Measurements from ENCODE around the gene IL22RA2. TPM values are rescaled to one million over a fixed set of nuclear protein-coding genes. Genes with fewer than 3 reads are reported as not detected.

The IL22RA2 gene
- total and polyA plus RNA-seq, 7 experiments from 2014 or later, result not detected

DNA sequence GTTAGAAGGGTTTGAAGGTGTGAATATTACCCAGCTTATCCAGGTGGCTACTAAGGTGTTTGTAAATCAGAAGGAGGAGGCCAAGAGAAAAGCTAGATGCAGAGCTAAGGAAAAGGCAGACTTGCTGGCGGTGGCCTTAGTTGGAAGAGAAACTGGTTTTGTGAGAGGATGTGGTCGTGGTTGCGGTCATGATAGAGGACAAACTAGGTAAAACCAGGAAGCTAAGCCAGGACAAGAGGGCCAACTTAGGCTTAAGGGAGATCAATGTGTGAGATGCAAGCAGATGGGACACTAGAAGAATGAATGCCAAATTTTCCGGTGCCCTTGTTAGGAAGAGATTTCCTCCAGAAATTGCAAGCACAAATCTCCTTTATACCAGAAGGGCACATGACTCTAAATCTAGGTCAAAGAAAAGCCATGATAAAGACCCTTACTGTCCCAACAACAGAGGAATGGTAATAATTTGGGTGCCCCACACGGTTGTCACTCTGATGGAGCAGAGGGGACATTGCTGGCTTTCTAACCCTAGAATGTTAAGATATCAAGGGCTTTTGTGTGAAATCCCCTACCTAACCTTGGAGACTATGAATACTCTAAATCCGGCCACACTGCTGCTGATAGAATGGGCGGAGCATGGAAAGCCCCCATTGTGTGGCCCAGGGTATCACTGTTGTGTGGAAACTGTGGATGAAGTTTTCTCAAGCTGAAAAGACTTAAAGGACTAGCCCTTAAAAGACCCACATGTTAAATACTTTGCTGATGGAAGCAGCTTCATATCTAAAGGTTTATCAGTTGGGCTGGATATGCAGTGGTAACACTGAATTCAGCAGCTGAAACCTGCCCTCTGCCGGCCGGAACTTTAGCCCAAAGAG lies 7.8 kb downstream of the IL22RA2 start:
- H3K9me3 ChIP-seq (ENCODE audit: control insufficient read depth in 2 of 3, low read length in 3 of 3), result no peaks in the 10 kb centered on the region
- intact Hi-C loops (cut with micrococcal nuclease), result loop anchor here in 1 of 2 donors (1.0 to 5.0 kb wide), 3 partner anchors 9 to 133 kb away; no protein-coding TSS in a partner anchor
- peak in 1 of 9 donors; percentile 38 for DNase-seq
- Mint-ChIP-seq H3K27me3 (peaks cover 4 to 25% (median 9%) of the 10 kb centered on the region in 5 donors), H3K36me3 (peaks cover 0 to 43% (median 5%) of the 10 kb centered on the region in 5 donors), H3K27ac (peak overlapping the region in 2 of 9 donors; percentile 62 to 79), H3K9me3 (peaks cover 0 to 29% (median 6%) of the 10 kb centered on the region in 11 donors), H3K4me1 (peaks cover 12 to 53% (median 18%) of the 10 kb centered on the region in 7 donors), H3K4me3 (peak overlapping the region in 4 of 10 donors; percentile 3 to 74 (median 38))
- CTCF ChIA-PET, result interaction anchor here (0.6 kb wide), 1 partner anchor 12 kb away, joined by 7 read pairs; no protein-coding TSS in a partner anchor
- peaks cover 0 to 19% of the 10 kb centered on the region in 2 donors for H3K4me1 ChIP-seq (ENCODE audit: control insufficient read depth in 2 of 2, insufficient read depth in 2 of 2, low read length in 2 of 2)
- H3K36me3 ChIP-seq (ENCODE audit: control insufficient read depth in 2 of 3, insufficient read depth in 3 of 3, low read length in 3 of 3), result no peaks in the 10 kb centered on the region
- POLR2A ChIA-PET, result interaction anchor here (0.6 kb wide), 1 partner anchor 237 kb away, joined by 4 read pairs; no protein-coding TSS in a partner anchor
- peaks cover 0 to 3% of the 10 kb centered on the region in 2 donors for H3K27me3 ChIP-seq (ENCODE audit: control insufficient read depth in 2 of 2, insufficient read depth in 2 of 2, low read length in 2 of 2)
- H3K27ac ChIP-seq (ENCODE audit: low read depth, low read length), result no peak overlapping the region
- H3K4me3 ChIP-seq (ENCODE audit: low read length), result no peak overlapping the region
- ATAC-seq, result peak; percentile 68

DNA sequence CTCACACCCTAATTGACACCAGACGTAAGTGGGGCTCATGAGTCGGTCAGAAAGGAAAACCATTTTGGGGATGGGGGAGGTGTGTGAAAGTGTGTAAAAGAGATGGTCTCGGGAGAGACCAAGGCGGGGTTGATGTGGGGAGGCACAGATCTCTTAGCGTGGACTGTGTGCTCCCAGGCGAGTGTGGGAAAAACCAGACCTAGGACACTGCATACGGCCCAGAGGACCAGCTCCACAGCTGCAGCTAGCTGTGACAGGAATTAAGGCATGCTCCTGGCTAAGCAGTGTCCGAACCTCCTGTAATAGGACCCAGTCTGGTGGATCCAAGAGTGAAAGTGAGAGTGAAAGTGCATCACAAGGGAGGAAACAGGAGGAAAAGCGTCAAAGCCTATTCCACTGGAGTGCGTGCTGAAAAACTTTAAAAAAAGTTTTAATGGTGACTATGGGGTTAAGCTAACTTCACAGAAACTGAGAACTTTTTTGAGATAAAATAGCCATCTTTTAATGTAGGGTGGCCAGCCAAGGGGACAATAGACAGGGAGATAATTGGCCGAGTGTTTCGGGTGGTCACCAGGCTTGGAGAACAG lies 9.6 kb downstream of the IL22RA2 start:
- Mint-ChIP-seq H3K27ac (no peak overlapping the region), H3K27me3 (peaks cover 8 to 37% (median 14%) of the 10 kb centered on the region in 5 donors), H3K4me3 (peak overlapping the region in 1 of 10 donors; percentile 33), H3K9me3 (peaks cover 0 to 29% (median 6%) of the 10 kb centered on the region in 11 donors), H3K36me3 (peaks cover 0 to 37% (median 5%) of the 10 kb centered on the region in 5 donors), H3K4me1 (peaks cover 12 to 56% (median 18%) of the 10 kb centered on the region in 7 donors)
- no peak overlapping the region for H3K27ac ChIP-seq (ENCODE audit: low read depth, low read length)
- no peak for DNase-seq
- CTCF ChIA-PET, result no interaction called here
- no peak for ATAC-seq
- no peaks in the 10 kb centered on the region for H3K36me3 ChIP-seq (ENCODE audit: control insufficient read depth in 2 of 3, insufficient read depth in 3 of 3, low read length in 3 of 3)
- no peaks in the 10 kb centered on the region for H3K9me3 ChIP-seq (ENCODE audit: control insufficient read depth in 2 of 3, low read length in 3 of 3)
- no peak overlapping the region for H3K4me3 ChIP-seq (ENCODE audit: low read length)
- H3K4me1 ChIP-seq (ENCODE audit: control insufficient read depth in 2 of 2, insufficient read depth in 2 of 2, low read length in 2 of 2), result peaks cover 0 to 19% of the 10 kb centered on the region in 2 donors
- H3K27me3 ChIP-seq (ENCODE audit: control insufficient read depth in 2 of 2, insufficient read depth in 2 of 2, low read length in 2 of 2), result peaks cover 0 to 3% of the 10 kb centered on the region in 2 donors
- intact Hi-C loops (cut with micrococcal nuclease), result no loop called here
- POLR2A ChIA-PET, result no interaction called here

DNA sequence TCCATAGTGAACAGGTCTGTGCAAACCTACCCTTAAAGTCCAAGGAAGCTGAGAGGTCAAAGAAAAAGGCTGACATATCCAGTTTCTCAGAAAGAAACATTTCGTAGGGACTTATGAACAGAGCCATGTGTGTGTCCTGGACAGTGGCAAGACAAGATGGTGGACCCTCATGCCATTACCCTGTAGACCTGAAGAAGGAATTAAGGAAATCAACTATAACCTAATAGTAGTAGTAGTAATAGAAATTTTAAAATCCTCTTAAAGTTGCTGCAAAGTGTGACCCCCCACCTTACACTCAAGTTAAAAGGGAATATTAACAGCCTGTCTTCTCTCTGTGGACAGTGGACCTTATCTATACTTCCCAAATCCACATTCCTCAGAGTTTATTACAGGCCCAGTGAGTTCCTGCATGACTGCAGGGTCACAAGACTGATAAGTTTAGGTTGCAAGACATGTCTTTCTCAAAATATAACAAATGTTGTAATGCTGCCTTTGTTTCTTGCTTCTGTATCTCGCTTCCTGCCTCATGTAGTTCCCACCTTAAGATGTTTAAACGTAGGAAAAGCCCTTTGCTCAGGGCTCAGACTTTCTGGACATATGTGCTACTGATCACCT lies 10.6 kb downstream of the IL22RA2 start:
- POLR2A ChIA-PET, result no interaction called here

DNA sequence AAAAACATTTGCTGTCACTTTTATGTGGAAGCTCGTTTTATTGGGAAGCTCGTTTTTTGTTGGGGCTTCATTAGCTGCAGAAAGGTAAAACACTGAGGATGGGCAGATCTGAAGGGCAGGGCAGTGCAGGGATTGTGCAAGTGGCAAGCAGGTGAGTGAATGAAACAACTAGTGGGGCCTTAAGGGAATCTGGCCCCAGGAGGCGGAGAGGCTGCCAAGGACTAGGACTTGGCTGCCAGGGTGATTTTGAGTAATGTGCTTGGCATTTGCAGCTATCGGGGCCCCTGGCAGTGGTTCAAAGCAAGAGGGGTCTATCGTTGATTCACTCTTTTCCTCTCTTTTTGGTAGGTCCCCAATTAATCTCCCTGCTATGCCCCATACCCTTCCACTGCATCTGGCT lies 11.5 kb downstream of the IL22RA2 start:
- Mint-ChIP-seq H3K4me1 (peaks cover 12 to 56% (median 18%) of the 10 kb centered on the region in 7 donors), H3K4me3 (no peak overlapping the region), H3K27me3 (peaks cover 11 to 45% (median 14%) of the 10 kb centered on the region in 5 donors), H3K27ac (no peak overlapping the region), H3K9me3 (peaks cover 0 to 35% (median 6%) of the 10 kb centered on the region in 11 donors), H3K36me3 (peaks cover 0 to 51% (median 5%) of the 10 kb centered on the region in 5 donors)
- Histone ChIP-seq H3K27me3 (ENCODE audit: control insufficient read depth in 2 of 2, insufficient read depth in 2 of 2, low read length in 2 of 2) (peaks cover 0 to 3% of the 10 kb centered on the region in 2 donors), H3K36me3 (ENCODE audit: control insufficient read depth in 2 of 3, insufficient read depth in 3 of 3, low read length in 3 of 3) (no peaks in the 10 kb centered on the region), H3K4me1 (ENCODE audit: control insufficient read depth in 2 of 2, insufficient read depth in 2 of 2, low read length in 2 of 2) (peaks cover 0 to 19% of the 10 kb centered on the region in 2 donors), H3K4me3 (ENCODE audit: low read length) (no peak overlapping the region), H3K27ac (ENCODE audit: low read depth, low read length) (no peak overlapping the region), H3K9me3 (ENCODE audit: control insufficient read depth in 2 of 3, low read length in 3 of 3) (no peaks in the 10 kb centered on the region)
- intact Hi-C loops (cut with micrococcal nuclease), result no loop called here
- ChIA-PET POLR2A (no interaction called here), CTCF (no interaction called here)
- no peak for DNase-seq
- no peak for ATAC-seq

More for the DNA sequence above, 10.6 kb downstream of the IL22RA2 start:
- intact Hi-C loops (cut with micrococcal nuclease), result no loop called here
- Histone ChIP-seq H3K9me3 (ENCODE audit: control insufficient read depth in 2 of 3, low read length in 3 of 3) (no peaks in the 10 kb centered on the region), H3K27ac (ENCODE audit: low read depth, low read length) (no peak overlapping the region), H3K4me1 (ENCODE audit: control insufficient read depth in 2 of 2, insufficient read depth in 2 of 2, low read length in 2 of 2) (peaks cover 0 to 19% of the 10 kb centered on the region in 2 donors), H3K27me3 (ENCODE audit: control insufficient read depth in 2 of 2, insufficient read depth in 2 of 2, low read length in 2 of 2) (peaks cover 0 to 3% of the 10 kb centered on the region in 2 donors), H3K4me3 (ENCODE audit: low read length) (no peak overlapping the region), H3K36me3 (ENCODE audit: control insufficient read depth in 2 of 3, insufficient read depth in 3 of 3, low read length in 3 of 3) (no peaks in the 10 kb centered on the region)
- peaks cover 11 to 45% (median 14%) of the 10 kb centered on the region in 5 donors for H3K27me3 Mint-ChIP-seq
- CTCF ChIA-PET, result interaction anchor here (0.5 kb wide), 1 partner anchor 228 kb away, joined by 3 read pairs; no protein-coding TSS in a partner anchor
- H3K9me3 Mint-ChIP-seq, result peaks cover 0 to 35% (median 6%) of the 10 kb centered on the region in 11 donors
- peaks cover 0 to 46% (median 5%) of the 10 kb centered on the region in 5 donors for H3K36me3 Mint-ChIP-seq
- ATAC-seq, result no peak
- DNase-seq, result no peak
- no peak overlapping the region for H3K4me3 Mint-ChIP-seq
- no peak overlapping the region for H3K27ac Mint-ChIP-seq
- peaks cover 12 to 61% (median 18%) of the 10 kb centered on the region in 7 donors for H3K4me1 Mint-ChIP-seq

DNA sequence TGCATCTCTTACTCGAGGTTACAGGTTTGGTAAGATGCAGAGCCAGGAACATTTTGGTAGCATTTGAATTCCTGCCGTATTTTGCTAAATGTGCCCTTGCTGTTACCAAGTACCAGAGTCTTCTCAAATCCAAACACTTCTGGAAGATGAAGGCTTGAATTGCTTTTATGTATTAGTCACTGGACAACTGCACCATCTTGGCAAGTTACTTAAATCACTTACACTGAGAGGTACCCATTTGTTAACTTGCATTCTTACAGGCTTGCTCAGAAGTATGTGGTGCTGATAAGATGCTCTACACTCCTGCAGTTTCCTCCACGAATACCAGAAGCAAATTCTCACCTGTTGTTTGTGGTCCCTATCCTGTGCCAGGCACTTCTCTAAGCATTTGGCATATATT lies 12.7 kb downstream of the IL22RA2 start:
- H3K4me1 Mint-ChIP-seq, result peaks cover 21 to 59% (median 22%) of the 10 kb centered on the region in 7 donors
- no peak overlapping the region for H3K27ac Mint-ChIP-seq
- ChIA-PET CTCF (no interaction called here), POLR2A (no interaction called here)
- intact Hi-C loops (cut with micrococcal nuclease), result no loop called here
- no peak overlapping the region for H3K4me3 ChIP-seq (ENCODE audit: low read length)
- DNase-seq (no peak), ATAC-seq (no peak)
- peaks cover 11 to 49% (median 14%) of the 10 kb centered on the region in 5 donors for H3K27me3 Mint-ChIP-seq
- peaks cover 0 to 57% (median 5%) of the 10 kb centered on the region in 5 donors for H3K36me3 Mint-ChIP-seq
- no peak overlapping the region for H3K27ac ChIP-seq (ENCODE audit: low read depth, low read length)
- no peaks in the 10 kb centered on the region for H3K36me3 ChIP-seq (ENCODE audit: control insufficient read depth in 2 of 3, insufficient read depth in 3 of 3, low read length in 3 of 3)
- H3K27me3 ChIP-seq (ENCODE audit: control insufficient read depth in 2 of 2, insufficient read depth in 2 of 2, low read length in 2 of 2), result peaks cover 0 to 3% of the 10 kb centered on the region in 2 donors
- peaks cover 0 to 38% (median 6%) of the 10 kb centered on the region in 11 donors for H3K9me3 Mint-ChIP-seq
- H3K4me1 ChIP-seq (ENCODE audit: control insufficient read depth in 2 of 2, insufficient read depth in 2 of 2, low read length in 2 of 2), result peaks cover 4 to 23% of the 10 kb centered on the region in 2 donors
- H3K4me3 Mint-ChIP-seq, result no peak overlapping the region
- H3K9me3 ChIP-seq (ENCODE audit: control insufficient read depth in 2 of 3, low read length in 3 of 3), result no peaks in the 10 kb centered on the region

DNA sequence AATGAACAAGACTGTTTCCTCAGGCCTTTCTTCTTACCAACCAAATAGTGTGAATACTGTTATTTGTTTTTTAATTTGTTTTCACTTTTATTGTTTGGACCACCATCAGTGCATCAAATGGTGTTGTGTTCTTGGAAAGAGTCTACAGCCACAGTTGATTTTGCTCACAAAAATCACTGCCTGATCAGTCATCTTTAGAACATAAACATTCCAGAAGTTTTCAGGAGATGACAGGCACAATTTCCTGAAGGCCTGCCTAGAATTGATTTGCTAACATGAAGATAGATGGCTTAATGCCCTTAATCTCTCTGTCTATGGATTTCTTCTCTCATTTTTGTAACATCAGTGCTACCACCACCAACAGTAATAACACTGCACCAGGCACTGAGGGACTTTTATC lies 13.5 kb downstream of the IL22RA2 start:
- Histone ChIP-seq H3K4me3 (ENCODE audit: low read length) (no peak overlapping the region), H3K27ac (ENCODE audit: low read depth, low read length) (no peak overlapping the region), H3K9me3 (ENCODE audit: control insufficient read depth in 2 of 3, low read length in 3 of 3) (no peaks in the 10 kb centered on the region), H3K4me1 (ENCODE audit: control insufficient read depth in 2 of 2, insufficient read depth in 2 of 2, low read length in 2 of 2) (peaks cover 8 to 20% of the 10 kb centered on the region in 2 donors), H3K27me3 (ENCODE audit: control insufficient read depth in 2 of 2, insufficient read depth in 2 of 2, low read length in 2 of 2) (peaks cover 0 to 3% of the 10 kb centered on the region in 2 donors), H3K36me3 (ENCODE audit: control insufficient read depth in 2 of 3, insufficient read depth in 3 of 3, low read length in 3 of 3) (no peaks in the 10 kb centered on the region)
- ATAC-seq (no peak), DNase-seq (no peak)
- CTCF ChIA-PET, result no interaction called here
- intact Hi-C loops (cut with micrococcal nuclease), result loop anchor here in 1 of 2 donors (5.0 kb wide), 1 partner anchor 57 kb away; the partner anchor contains the start of gene IFNGR1
- peaks cover 9 to 52% (median 14%) of the 10 kb centered on the region in 5 donors for H3K27me3 Mint-ChIP-seq
- peaks cover 0 to 56% (median 5%) of the 10 kb centered on the region in 5 donors for H3K36me3 Mint-ChIP-seq
- POLR2A ChIA-PET, result no interaction called here
- no peak overlapping the region for H3K4me3 Mint-ChIP-seq
- H3K4me1 Mint-ChIP-seq, result peaks cover 18 to 56% (median 20%) of the 10 kb centered on the region in 7 donors
- H3K9me3 Mint-ChIP-seq, result peaks cover 0 to 36% (median 6%) of the 10 kb centered on the region in 11 donors
- no peak overlapping the region for H3K27ac Mint-ChIP-seq
